Measurements from ENCODE around the gene B3GNT5. TPM values are rescaled to one million over a fixed set of nuclear protein-coding genes. Genes with fewer than 3 reads are reported as not detected.
"Not testable (repeated sequence)": the region's sequence is repeated elsewhere in the genome, so short reads cannot be mapped to it uniquely, and the experiment has no call there.

The B3GNT5 gene
- total RNA-seq, 1 experiment from 2014 or later: not detected

- in situ Hi-C loops (cut with HindIII; ENCODE audit: low sequenced_read_pairs): no loop called here
- DNase-seq (ENCODE audit: low spot score): no peak
Measured at GRCh38 chr3:183226333-183226890, 26.6 kb upstream of the B3GNT5 start.

- in situ Hi-C loops (cut with HindIII; ENCODE audit: low sequenced_read_pairs): no loop called here
- no peak for DNase-seq (ENCODE audit: low spot score)
Measured at GRCh38 chr3:183227586-183227985, 25.5 kb upstream of the B3GNT5 start.

- in situ Hi-C loops (cut with HindIII; ENCODE audit: low sequenced_read_pairs): no loop called here
- DNase-seq (ENCODE audit: low spot score): no peak
Measured at GRCh38 chr3:183229178-183229577, 23.9 kb upstream of the B3GNT5 start.

DNA sequence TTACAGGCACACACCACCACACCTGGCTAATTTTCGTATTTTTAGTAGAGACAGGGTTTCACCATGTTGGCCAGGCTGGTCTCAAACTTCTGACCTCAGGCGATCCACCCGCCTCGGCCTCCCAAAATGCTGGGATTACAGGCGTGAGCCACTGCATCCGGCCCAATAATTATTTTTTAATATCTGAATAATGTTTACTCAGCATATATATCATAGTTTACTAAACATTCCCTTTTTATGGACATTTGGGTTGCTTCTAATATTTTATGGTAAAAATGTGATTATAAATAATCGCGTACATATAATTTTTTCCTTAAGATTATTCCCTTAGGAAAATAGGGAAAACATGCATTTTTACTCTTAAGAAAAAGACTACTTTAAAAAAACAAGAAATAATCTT lies 22.8 kb upstream of the B3GNT5 start:
- DNase-seq (ENCODE audit: low spot score); in situ Hi-C loops (cut with HindIII; ENCODE audit: low sequenced_read_pairs): not testable (repeated sequence)

- DNase-seq (ENCODE audit: low spot score): no peak
- in situ Hi-C loops (cut with HindIII; ENCODE audit: low sequenced_read_pairs): no loop called here
Measured at GRCh38 chr3:183230826-183231225, 22.2 kb upstream of the B3GNT5 start.

GRCh38 chr3:183233966-183234365 lies 19.1 kb upstream of the B3GNT5 start:
- DNase-seq (ENCODE audit: low spot score): peak; percentile 9
- in situ Hi-C loops (cut with HindIII; ENCODE audit: low sequenced_read_pairs): no loop called here

DNA sequence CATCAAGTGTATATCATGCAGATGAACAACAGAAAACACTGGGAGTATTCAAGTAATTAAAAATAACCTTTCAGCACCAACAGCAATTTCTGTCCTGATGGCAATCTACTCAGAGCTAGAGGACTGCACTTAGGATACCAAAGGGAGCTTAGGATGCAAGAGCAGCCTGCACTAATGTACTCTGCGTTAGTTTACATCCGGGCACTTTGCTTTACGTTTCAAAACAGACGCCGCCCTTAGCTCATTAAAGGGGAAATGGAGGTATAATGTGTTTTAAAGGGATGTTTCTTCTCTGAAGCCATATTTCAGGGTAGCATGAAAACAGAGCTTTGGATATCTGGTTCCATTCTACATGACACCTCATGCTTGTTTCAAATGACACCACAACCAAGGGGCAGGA lies 14.0 kb upstream of the B3GNT5 start:
- in situ Hi-C loops (cut with HindIII; ENCODE audit: low sequenced_read_pairs): no loop called here

DNA sequence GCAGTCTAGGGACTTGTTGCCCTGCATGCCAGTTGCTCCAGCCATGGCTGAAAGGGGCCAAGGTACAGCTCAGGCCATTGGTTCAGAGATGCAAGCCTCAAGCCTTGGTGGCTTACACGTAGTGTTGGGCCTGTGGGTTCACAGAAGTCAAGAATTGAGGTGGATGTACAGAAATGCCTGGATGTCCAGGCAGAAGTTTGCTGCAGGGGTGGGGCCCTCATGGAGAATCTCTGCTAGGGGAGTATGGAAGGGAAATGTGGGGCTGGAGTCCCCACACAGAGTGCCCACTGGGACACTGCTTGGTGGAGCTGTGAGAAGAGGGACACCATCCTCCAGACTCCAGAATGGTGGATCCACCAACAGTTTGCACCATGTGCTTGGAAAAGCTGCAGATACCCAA lies 10.6 kb upstream of the B3GNT5 start:
- in situ Hi-C loops (cut with HindIII; ENCODE audit: low sequenced_read_pairs): no loop called here
- no peak for DNase-seq (ENCODE audit: low spot score)

More for the DNA sequence above, 14.0 kb upstream of the B3GNT5 start:
- no peak for DNase-seq (ENCODE audit: low spot score)

GRCh38 chr3:183244219-183244618 lies 8.8 kb upstream of the B3GNT5 start:
- in situ Hi-C loops (cut with HindIII; ENCODE audit: low sequenced_read_pairs): no loop called here
- DNase-seq (ENCODE audit: low spot score): no peak

DNA sequence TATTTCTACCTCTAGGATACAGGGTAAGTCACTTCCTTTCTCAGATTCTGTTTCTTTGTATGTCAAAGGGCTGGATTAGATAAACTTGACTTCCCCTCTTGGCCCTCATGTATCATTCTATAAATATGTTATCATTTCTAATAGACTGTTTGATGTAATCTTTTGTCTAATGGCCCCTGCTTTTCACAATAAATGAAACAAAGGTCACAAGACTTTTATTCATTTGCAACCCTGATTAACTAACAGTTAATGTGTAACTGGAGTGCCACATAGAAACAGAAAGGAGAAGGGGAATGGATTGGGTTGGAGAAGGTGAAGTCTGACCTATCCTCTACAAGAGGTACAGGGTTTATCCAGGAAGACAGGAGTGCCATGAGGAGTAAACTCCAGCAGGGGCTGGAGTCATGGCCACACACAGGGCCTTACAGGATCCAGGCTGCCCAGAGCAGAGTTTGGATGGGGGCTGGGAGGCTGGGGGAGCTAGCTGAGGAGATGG lies 8.0 kb upstream of the B3GNT5 start:
- DNase-seq (ENCODE audit: low spot score): no peak
- in situ Hi-C loops (cut with HindIII; ENCODE audit: low sequenced_read_pairs): no loop called here

DNA sequence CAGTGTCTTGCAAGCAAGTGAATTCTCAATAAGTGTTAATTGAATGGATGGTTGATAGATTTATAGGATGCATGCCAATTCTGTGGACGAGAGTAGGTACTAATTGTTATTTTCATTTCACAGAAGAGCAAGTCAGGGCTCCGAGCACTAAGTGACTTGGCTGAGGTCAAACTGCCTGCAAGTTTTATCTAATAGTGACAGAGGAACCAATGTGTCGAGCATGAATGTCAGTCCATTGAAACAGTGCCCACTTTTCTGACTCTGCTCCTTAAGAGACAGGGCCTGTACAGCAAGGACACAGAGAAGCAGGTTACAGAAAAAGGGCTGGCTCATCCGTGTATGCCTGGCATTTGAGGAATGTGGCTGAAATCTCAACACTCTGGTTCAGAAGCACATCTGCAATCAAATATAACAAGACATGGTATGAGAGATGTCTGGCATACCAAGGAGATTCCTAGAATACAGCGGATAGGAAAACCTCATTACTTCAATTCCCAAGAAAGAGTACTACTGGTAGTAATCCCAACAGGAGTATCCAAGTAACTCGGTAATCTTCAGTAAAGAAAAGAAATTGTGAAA lies 6.0 kb upstream of the B3GNT5 start:
- DNase-seq (ENCODE audit: low spot score): no peak
- in situ Hi-C loops (cut with HindIII; ENCODE audit: low sequenced_read_pairs): no loop called here

DNA sequence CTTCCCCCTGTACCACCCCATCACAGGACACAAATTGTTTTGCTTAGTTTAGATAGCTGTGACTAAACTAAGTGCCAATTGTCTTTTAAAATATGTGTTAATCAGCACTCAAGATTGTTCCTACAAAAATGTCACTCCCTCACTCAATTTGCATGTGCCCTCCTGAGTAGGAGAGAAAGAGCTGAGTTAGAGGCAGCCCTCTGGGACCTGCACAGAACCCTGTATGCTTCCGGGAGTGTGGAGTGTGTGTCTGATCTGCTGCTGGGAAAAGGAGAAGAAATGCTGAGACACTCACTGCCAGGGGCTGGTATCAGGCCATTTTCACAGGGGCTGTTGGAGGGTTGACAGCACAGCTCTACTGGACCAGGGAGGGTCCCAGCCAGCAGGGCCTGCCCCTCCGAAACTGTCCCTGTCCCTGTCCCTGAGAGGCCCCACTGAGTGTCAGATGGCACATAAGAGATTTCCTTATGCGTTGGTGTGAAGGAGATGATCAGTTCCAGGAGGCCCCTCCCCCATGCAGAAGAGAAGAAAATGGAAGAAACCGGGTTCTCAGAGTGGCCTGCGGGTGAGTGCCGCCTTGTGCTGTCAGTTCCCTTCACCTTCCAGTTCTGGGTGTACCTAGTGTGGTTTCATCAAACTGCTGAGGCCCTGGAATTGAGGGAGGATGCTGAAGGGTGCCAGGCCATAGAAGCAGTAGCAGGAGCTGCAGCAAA lies 3.9 kb upstream of the B3GNT5 start:
- no peak for DNase-seq (ENCODE audit: low spot score)
- in situ Hi-C loops (cut with HindIII; ENCODE audit: low sequenced_read_pairs): no loop called here

DNA sequence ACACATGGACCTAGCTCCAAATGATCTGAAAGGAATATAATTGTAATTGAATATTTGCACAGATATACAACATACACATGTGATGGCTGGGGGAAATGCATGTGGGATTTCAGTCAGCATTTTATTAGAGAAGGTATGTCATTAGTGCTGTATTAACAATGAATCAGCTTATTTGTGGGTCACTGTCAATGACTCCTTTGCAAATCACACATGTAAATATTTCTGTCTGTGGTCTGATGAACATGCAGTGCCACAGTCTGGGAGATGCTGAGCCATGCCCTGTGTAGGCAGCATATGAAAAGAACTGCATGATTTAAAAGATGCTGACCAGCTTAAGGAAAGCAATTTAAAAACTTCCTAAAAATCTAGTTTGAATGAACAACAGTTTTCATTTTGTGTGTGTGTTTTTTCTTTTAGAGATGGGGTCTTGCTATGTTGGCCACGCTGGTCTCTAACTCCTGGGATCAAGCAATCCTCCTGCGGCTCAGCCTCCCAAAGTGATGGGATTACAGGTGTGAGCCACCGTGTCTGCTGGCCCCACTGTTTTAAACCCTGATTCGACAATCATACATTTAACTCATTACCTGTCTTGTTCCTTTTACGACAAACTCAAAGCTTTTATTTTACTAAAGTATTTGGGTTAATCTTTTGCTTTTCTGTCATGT lies 803 bp upstream of the B3GNT5 start:
- no peak for DNase-seq (ENCODE audit: low spot score)
- in situ Hi-C loops (cut with HindIII; ENCODE audit: low sequenced_read_pairs): no loop called here

- peak; percentile 16 for DNase-seq (ENCODE audit: low spot score)
- in situ Hi-C loops (cut with HindIII; ENCODE audit: low sequenced_read_pairs): no loop called here
Measured at GRCh38 chr3:183253528-183254486, 754 bp downstream of the B3GNT5 start.

DNA sequence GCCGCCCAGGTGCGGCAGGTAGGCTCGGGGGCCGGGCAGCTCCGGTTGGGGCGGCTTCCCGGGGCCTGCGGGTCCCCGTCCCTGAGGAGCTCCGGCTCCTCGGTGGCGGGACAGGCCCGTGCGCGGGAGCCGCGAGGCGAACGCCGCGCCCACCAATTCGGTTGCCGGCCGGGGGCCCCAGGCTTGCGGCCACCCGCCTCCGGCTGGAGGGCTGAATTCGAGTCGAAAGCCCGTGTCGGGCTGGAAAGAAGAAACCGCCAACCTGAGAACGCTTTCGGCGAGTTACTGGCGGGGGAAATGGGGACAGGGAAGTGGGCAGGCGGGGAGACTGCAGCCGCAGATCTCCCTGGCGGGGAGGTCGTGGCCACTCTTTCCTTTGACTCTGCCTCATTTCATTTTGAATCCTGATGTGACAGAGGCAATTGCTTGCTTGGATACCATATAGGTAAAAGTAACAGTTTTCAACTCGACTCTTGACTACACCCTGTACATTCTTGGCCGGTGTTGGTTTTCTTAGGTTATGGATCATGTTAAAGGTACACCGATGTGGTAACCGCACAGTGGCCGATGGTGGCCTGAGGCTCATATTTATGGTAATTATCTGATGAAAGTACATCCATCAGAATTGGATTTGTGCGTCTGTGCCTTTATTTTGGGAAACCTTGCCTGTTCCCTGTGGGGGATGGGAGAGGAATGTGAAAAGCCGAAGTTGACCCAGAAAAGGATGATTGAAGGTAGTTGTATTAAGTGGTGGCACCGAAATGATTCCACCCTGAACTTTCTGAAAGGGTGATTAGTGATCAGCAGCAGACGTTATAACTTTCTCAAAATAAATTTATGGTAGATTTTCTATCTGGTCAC lies 1.7 kb downstream of the B3GNT5 start:
- DNase-seq (ENCODE audit: low spot score): no peak
- in situ Hi-C loops (cut with HindIII; ENCODE audit: low sequenced_read_pairs): no loop called here

DNA sequence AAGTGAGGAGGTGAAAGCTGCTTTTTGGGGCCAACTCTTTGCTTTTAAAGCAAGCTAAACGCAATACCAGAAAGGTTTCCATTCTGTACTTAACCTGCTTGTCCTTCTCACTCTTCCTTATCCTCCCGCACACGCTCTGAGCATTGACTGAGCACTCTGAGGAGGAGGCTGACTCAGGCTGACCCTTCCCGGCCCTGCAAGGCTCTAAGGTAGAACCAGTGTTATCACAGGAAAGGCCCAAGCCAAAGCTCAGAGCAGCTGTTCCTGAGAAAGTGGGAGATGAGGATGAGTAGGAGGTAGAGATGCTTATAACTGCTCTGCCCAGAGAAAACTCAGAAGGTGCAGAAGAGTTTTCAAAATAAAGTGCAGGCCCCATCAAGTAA lies 2.3 kb downstream of the B3GNT5 start:
- in situ Hi-C loops (cut with HindIII; ENCODE audit: low sequenced_read_pairs): no loop called here

DNA sequence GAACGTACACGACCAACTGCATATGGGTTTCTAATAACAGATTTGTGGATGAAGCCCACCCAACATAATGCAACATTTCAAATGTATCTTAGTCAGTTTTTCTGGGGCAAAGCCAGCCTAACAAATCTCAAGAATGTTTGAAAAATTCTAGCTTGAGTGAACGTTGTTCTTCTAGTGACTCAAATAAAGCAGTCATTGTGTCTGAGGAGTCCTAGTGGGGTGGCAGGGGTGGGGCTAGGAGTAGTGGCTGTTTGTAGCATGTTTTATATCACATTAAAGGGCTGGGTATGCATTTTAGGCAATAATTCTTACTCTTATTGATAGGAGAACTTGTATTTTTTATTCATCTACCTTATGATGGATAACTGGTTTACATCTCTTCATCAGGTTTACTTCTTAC lies 6.0 kb downstream of the B3GNT5 start:
- no peak for DNase-seq (ENCODE audit: low spot score)
- in situ Hi-C loops (cut with HindIII; ENCODE audit: low sequenced_read_pairs): no loop called here

More for the DNA sequence above, 2.3 kb downstream of the B3GNT5 start:
- no peak for DNase-seq (ENCODE audit: low spot score)

DNA sequence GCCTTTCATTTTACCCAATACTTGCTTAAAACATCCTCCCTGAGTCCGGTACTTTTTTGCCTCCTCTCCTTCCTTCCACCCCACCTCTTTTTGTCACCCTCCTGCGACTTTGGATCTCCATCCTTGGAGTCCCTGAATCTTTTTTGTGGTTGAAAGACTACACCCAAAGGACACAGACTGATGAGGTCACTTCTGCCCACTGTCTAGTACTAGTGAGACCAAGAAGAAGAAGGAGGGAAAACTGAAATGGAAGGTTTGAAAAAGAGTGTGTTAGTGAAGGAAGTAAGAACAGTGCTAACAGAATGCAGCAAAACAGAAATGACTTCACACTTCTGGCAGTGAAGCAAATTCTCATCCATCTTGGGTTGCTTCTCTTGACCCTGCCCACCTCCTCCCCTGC lies 6.6 kb downstream of the B3GNT5 start:
- in situ Hi-C loops (cut with HindIII; ENCODE audit: low sequenced_read_pairs): no loop called here

More for the DNA sequence above, 6.6 kb downstream of the B3GNT5 start:
- DNase-seq (ENCODE audit: low spot score): no peak
